Activated CD8-positive, alpha-beta memory T cell treated with anti-CD3 and anti-CD28 coated beads for 48 hours (primary cell): ENCODE data around the gene AMOT.

Experiments used
- DNase-seq, 3 experiments: peaks; one replicate each; pipeline ENCODE4 v3.0.0-alpha.2; 2020; ENCODE audit warnings: low read depth in 2 of 3, low spot score in 2 of 3

The AMOT gene

GRCh38 chrX:112738347-112739033 lies 102.1 kb downstream of the AMOT start:
- DNase-seq: no peak

DNA sequence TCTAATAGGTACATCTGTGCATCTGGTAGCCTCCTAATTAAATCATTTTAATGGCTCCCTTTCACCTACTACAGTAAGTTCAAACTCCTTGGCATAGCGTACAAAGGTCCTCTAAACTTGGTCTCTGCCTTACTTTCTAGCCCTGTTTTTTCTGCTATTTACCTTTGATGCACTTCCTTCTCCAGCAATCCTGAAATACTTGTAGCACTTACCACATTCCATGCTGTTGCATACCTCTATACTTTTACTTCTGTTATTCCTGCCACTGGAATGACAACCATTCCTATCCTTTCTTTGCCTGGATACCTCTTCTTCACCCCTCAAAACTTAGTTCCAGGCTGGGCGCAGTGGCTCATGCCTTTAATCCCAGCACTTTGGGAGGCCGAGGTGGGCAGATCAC lies 104.3 kb downstream of the AMOT start:
- DNase-seq: no peak

DNA sequence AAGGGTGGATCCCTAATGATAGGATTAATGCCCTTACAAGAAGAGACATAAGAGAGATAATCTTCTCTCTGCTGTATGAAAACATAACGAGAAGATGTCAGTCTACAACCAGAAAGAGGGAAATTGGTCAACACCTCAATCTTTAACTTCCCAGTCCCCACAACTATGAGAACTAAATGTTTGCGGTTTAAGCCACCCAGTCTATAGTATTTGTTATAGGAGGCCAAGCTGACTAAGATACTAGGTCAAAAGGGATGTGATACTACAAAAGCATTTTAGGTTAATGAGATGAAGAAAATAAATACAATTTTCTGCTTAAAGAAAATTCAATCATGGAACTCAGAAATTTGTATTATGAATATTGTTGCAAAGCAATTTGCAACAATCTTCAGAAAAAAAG lies 105.5 kb downstream of the AMOT start:
- DNase-seq: no peak

- DNase-seq: no peak
Measured at GRCh38 chrX:112734290-112734689, 106.3 kb downstream of the AMOT start.

GRCh38 chrX:112731793-112732192 lies 108.8 kb downstream of the AMOT start:
- DNase-seq: no peak
